Esophagus muscularis mucosa (tissue), 3 donors: ENCODE measurements around the gene TENT4B.

ENCODE experiments used
- POLR2A ChIP-seq: fragments of 450-650 bp; IDR thresholded peaks from one replicate; pipeline ENCODE4 v1.6.1; 2017; ENCODE audit warnings: antibody characterized with exemption, moderate library complexity, mild to moderate bottlenecking, low read depth
- POLR2AphosphoS5 ChIP-seq, 2 donors: sonication (generic); formaldehyde crosslinking; IDR thresholded peaks; one replicate each; pipeline ENCODE4 v1.6.1; 2017; ENCODE audit warnings: antibody characterized with exemption in 2 of 2
- TF ChIP-seq, protein P1 (sequence below), 3 experiments: fragments of 200-600 bp in 2 of 3; fragments of 450-650 bp in 1 of 3; sonication (generic) in 2 of 3; IDR thresholded peaks; one replicate each; pipeline ENCODE4 v1.5.1; 2017 to 2019; ENCODE audit warnings: antibody characterized with exemption in 3 of 3, mild to moderate bottlenecking in 2 of 3, moderate library complexity in 1 of 3

DNA sequence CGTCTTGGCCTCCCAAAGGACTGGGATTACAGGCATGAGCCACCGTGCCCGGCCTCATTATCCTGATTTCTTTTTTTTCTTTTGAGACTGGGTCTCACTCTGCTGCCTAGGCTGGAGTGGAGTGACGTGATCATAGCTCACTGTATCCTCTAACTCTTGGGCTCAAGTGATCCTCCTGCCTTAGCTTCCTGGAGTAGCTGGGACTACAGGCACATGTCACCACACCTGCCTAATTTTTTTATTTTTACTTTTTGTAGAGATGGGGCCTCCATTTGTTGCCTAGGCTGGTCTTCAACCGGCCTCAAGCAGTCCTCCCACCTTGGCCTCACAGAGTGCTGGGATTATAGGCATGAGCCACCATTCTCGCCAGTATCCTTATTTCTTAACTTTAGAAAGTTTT lies 3.5 kb downstream of the TENT4B start:
- TF ChIP-seq, protein P1, sequence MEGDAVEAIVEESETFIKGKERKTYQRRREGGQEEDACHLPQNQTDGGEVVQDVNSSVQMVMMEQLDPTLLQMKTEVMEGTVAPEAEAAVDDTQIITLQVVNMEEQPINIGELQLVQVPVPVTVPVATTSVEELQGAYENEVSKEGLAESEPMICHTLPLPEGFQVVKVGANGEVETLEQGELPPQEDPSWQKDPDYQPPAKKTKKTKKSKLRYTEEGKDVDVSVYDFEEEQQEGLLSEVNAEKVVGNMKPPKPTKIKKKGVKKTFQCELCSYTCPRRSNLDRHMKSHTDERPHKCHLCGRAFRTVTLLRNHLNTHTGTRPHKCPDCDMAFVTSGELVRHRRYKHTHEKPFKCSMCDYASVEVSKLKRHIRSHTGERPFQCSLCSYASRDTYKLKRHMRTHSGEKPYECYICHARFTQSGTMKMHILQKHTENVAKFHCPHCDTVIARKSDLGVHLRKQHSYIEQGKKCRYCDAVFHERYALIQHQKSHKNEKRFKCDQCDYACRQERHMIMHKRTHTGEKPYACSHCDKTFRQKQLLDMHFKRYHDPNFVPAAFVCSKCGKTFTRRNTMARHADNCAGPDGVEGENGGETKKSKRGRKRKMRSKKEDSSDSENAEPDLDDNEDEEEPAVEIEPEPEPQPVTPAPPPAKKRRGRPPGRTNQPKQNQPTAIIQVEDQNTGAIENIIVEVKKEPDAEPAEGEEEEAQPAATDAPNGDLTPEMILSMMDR (IDR thresholded peaks at IDR 0.05): no peak
- TF ChIP-seq POLR2A (no peak), POLR2AphosphoS5 (IDR thresholded peaks at IDR 0.05) (no peak)
